Loucy (cell line): ENCODE results near the gene NAALADL2.

ENCODE experiments used
- H2AFZ ChIP-seq: fragments of 200-600 bp; sonication (generic); 2 replicates; pipeline ENCODE4 v1.6.0; 2016; ENCODE audit warnings: antibody characterized with exemption, mild to moderate bottlenecking, low read length, moderate library complexity
- H3F3A ChIP-seq: fragments of 200-600 bp; 2 replicates; pipeline ENCODE4 v1.6.0; 2016; ENCODE audit warnings: antibody characterized with exemption, low read depth, mild to moderate bottlenecking
- H3K27me3 ChIP-seq: fragments of 200-600 bp; sonication (generic); 2 replicates; pipeline ENCODE4 v1.6.1; 2014; ENCODE audit warnings: low read length, mild to moderate bottlenecking; ENCODE audit not compliant: insufficient read depth, poor library complexity, severe bottlenecking
- H3K36me3 ChIP-seq: fragments of 200-600 bp; sonication (generic); 2 replicates; pipeline ENCODE4 v1.6.1; 2016; ENCODE audit warnings: low read length; ENCODE audit not compliant: insufficient read depth
- H3K4me1 ChIP-seq: fragments of 200-600 bp; sonication (generic); 2 replicates; pipeline ENCODE4 v1.5.1; 2014; ENCODE audit warnings: low read length, mild to moderate bottlenecking; ENCODE audit not compliant: insufficient read depth, poor library complexity, severe bottlenecking
- H3K4me2 ChIP-seq: fragments of 200-600 bp; sonication (generic); 2 replicates; pipeline ENCODE4 v1.6.0; 2014; ENCODE audit warnings: antibody characterized with exemption, low read length, low read depth, mild to moderate bottlenecking; ENCODE audit not compliant: poor library complexity, severe bottlenecking
- H3K4me3 ChIP-seq: fragments of 200-600 bp; sonication (generic); 2 replicates; pipeline ENCODE4 v1.5.1; 2014; ENCODE audit warnings: low read length, mild to moderate bottlenecking, mixed read lengths; ENCODE audit not compliant: poor library complexity, severe bottlenecking
- H3K79me2 ChIP-seq: fragments of 200-600 bp; sonication (generic); 2 replicates; pipeline ENCODE4 v1.6.1; 2014; ENCODE audit warnings: low read length; ENCODE audit not compliant: insufficient read depth
- H3K9ac ChIP-seq: fragments of 200-600 bp; sonication (generic); 2 replicates; pipeline ENCODE4 v1.6.0; 2014; ENCODE audit warnings: mild to moderate bottlenecking, low read depth, low read length, moderate library complexity; ENCODE audit not compliant: poor library complexity, severe bottlenecking
- H3K9me2 ChIP-seq: fragments of 200-600 bp; sonication (generic); replicated peaks from 2 replicates; pipeline ENCODE4 v1.6.1; 2016; ENCODE audit warnings: low read depth, low read length, mixed read lengths
- H3K9me3 ChIP-seq: fragments of 200-600 bp; sonication (generic); 2 replicates; pipeline ENCODE4 v1.6.1; 2014; ENCODE audit warnings: mild to moderate bottlenecking, antibody characterized with exemption, low read length, low read depth; ENCODE audit not compliant: insufficient read depth
- H4K20me1 ChIP-seq: fragments of 200-600 bp; sonication (generic); 2 replicates; pipeline ENCODE4 v1.6.0; 2014; ENCODE audit warnings: antibody characterized with exemption, low read length, mild to moderate bottlenecking; ENCODE audit not compliant: insufficient read depth, poor library complexity, severe bottlenecking
- CTCF ChIP-seq: fragments of 200-600 bp; sonication (generic); conservative IDR thresholded peaks from 2 replicates; pipeline ENCODE4 v1.5.1; 2014; ENCODE audit warnings: mild to moderate bottlenecking, antibody characterized with exemption, low read length
- EZH2phosphoT487 ChIP-seq: fragments of 200-600 bp; IDR thresholded peaks from 2 replicates; pipeline ENCODE4 v1.6.1; 2018; ENCODE audit warnings: antibody characterized with exemption, mild to moderate bottlenecking, moderate library complexity, borderline replicate concordance

Gene NAALADL2

GRCh38 chr3:175105066-175105465 lies 245.9 kb downstream of the NAALADL2 start:
- H3K9ac ChIP-seq: no peak overlapping the region
- no peaks in the 10 kb centered on the region for H3K4me1 ChIP-seq
- H3K4me2 ChIP-seq: no peak overlapping the region
- no peaks in the 10 kb centered on the region for H3K79me2 ChIP-seq
- no peaks in the 10 kb centered on the region for H3K27me3 ChIP-seq
- no peaks in the 10 kb centered on the region for H3K9me3 ChIP-seq
- H2AFZ ChIP-seq: no peak overlapping the region
- H3F3A ChIP-seq: no peaks in the 10 kb centered on the region
- H3K9me2 ChIP-seq: no peaks in the 10 kb centered on the region
- H3K4me3 ChIP-seq: no peak overlapping the region
- no peaks in the 10 kb centered on the region for H3K36me3 ChIP-seq
- H4K20me1 ChIP-seq: no peaks in the 10 kb centered on the region
- TF ChIP-seq EZH2phosphoT487 (no peak), CTCF (no peak)

- no peak overlapping the region for H2AFZ ChIP-seq
- no peaks in the 10 kb centered on the region for H3K9me3 ChIP-seq
- H3K4me3 ChIP-seq: no peak overlapping the region
- no peaks in the 10 kb centered on the region for H4K20me1 ChIP-seq
- no peak for TF ChIP-seq EZH2phosphoT487
- TF ChIP-seq CTCF: no peak
- H3K79me2 ChIP-seq: no peaks in the 10 kb centered on the region
- no peaks in the 10 kb centered on the region for H3K27me3 ChIP-seq
- H3K4me1 ChIP-seq: no peaks in the 10 kb centered on the region
- no peaks in the 10 kb centered on the region for H3F3A ChIP-seq
- H3K4me2 ChIP-seq: no peak overlapping the region
- H3K9ac ChIP-seq: no peak overlapping the region
- H3K9me2 ChIP-seq: no peaks in the 10 kb centered on the region
- no peaks in the 10 kb centered on the region for H3K36me3 ChIP-seq
Observed at GRCh38 chr3:175107231-175107630, 248.1 kb downstream of the NAALADL2 start.

- no peaks in the 10 kb centered on the region for H3K9me3 ChIP-seq
- TF ChIP-seq CTCF (no peak), EZH2phosphoT487 (no peak)
- H3K79me2 ChIP-seq: no peaks in the 10 kb centered on the region
- no peaks in the 10 kb centered on the region for H3F3A ChIP-seq
- no peaks in the 10 kb centered on the region for H3K27me3 ChIP-seq
- H4K20me1 ChIP-seq: no peaks in the 10 kb centered on the region
- no peak overlapping the region for H3K4me2 ChIP-seq
- no peak overlapping the region for H3K4me3 ChIP-seq
- H3K36me3 ChIP-seq: no peaks in the 10 kb centered on the region
- H2AFZ ChIP-seq: no peak overlapping the region
- H3K9ac ChIP-seq: no peak overlapping the region
- H3K9me2 ChIP-seq: no peaks in the 10 kb centered on the region
- H3K4me1 ChIP-seq: no peaks in the 10 kb centered on the region
Observed at GRCh38 chr3:175107995-175108394, 248.9 kb downstream of the NAALADL2 start.
